GM18907 (cell line): Measurements from ENCODE around the gene PARP16.
"Not testable (repeated sequence)": the region's sequence is repeated elsewhere in the genome, so short reads cannot be mapped to it uniquely, and the experiment has no call there.

Experiments
- ATAC-seq: cut with Tn5 transposase; IDR thresholded peaks from one replicate; pipeline ENCODE4 v1.9.1; 2021; ENCODE audit warnings: mild to moderate bottlenecking, moderate library complexity; ENCODE audit not compliant: unreplicated experiment

PARP16 gene

GRCh38 chr15:65245096-65245856, 41.4 kb downstream of the PARP16 start:
- no peak for ATAC-seq

- ATAC-seq: no peak
These were observed 42.0 kb downstream of the PARP16 start for GRCh38 chr15:65244638-65245037.

- ATAC-seq: not testable (repeated sequence)
These were observed 50.2 kb downstream of the PARP16 start for GRCh38 chr15:65236443-65236842.

- ATAC-seq: no peak
These were observed 53.0 kb downstream of the PARP16 start for GRCh38 chr15:65233696-65234095.

GRCh38 chr15:65232520-65232919, 54.2 kb downstream of the PARP16 start:
- ATAC-seq: no peak

GRCh38 chr15:65231306-65231705, 55.4 kb downstream of the PARP16 start:
- ATAC-seq: no peak

- not testable (repeated sequence) for ATAC-seq
These were observed 59.8 kb downstream of the PARP16 start for GRCh38 chr15:65226901-65227300.

- ATAC-seq: no peak
These were observed 60.5 kb downstream of the PARP16 start for GRCh38 chr15:65226221-65226620.

- no peak for ATAC-seq
These were observed 62.7 kb downstream of the PARP16 start for GRCh38 chr15:65223996-65224395.

- no peak for ATAC-seq
These were observed 63.8 kb downstream of the PARP16 start for GRCh38 chr15:65222891-65223290.

- ATAC-seq: no peak
These were observed 65.0 kb downstream of the PARP16 start for GRCh38 chr15:65221697-65222096.

- ATAC-seq: no peak
These were observed 67.5 kb downstream of the PARP16 start for GRCh38 chr15:65219137-65219536.

- no peak for ATAC-seq
These were observed 68.9 kb downstream of the PARP16 start for GRCh38 chr15:65217526-65218482.

GRCh38 chr15:65215496-65215895, 71.2 kb downstream of the PARP16 start:
- no peak for ATAC-seq

GRCh38 chr15:65214010-65214409, 72.7 kb downstream of the PARP16 start:
- no peak for ATAC-seq

GRCh38 chr15:65213241-65213640, 73.4 kb downstream of the PARP16 start:
- no peak for ATAC-seq

GRCh38 chr15:65212097-65212496, 74.6 kb downstream of the PARP16 start:
- ATAC-seq: no peak

- no peak for ATAC-seq
These were observed 75.2 kb downstream of the PARP16 start for GRCh38 chr15:65211482-65211982.

GRCh38 chr15:65210770-65211481, 75.8 kb downstream of the PARP16 start, which contains the start of gene CILP:
Gene CILP, minus strand, starts transcription at chr15:65211473. Its CDS starts 1,718 bp downstream, at chr15:65209755.
- ATAC-seq: no peak

GRCh38 chr15:65209701-65210643, 76.7 kb downstream of the PARP16 start:
- no peak for ATAC-seq
